ENCODE data around the gene NOTCH1.

The NOTCH1 gene

GRCh38 chr9:136474974-136475865, 70.6 kb downstream of the NOTCH1 start:
- DNase-seq (ENCODE audit: low read depth) = no peak
- no peak for TF ChIP-seq CTCF (IDR thresholded peaks at IDR 0.05; ENCODE audit: control insufficient read depth, insufficient read depth, low read depth, low read length, missing control alignments)
- no peak overlapping the region for H3K4me3 ChIP-seq (ENCODE audit: control insufficient read depth, low read depth, low read length)

GRCh38 chr9:136474021-136474640, 71.7 kb downstream of the NOTCH1 start:
- no peak for TF ChIP-seq CTCF (IDR thresholded peaks at IDR 0.05; ENCODE audit: control insufficient read depth, insufficient read depth, low read depth, low read length, missing control alignments)
- H3K4me3 ChIP-seq (ENCODE audit: control insufficient read depth, low read depth, low read length) = no peak overlapping the region
- DNase-seq (ENCODE audit: low read depth) = no peak

- no peak overlapping the region for H3K4me3 ChIP-seq (ENCODE audit: control insufficient read depth, low read depth, low read length)
- no peak for TF ChIP-seq CTCF (IDR thresholded peaks at IDR 0.05; ENCODE audit: control insufficient read depth, insufficient read depth, low read depth, low read length, missing control alignments)
- DNase-seq (ENCODE audit: low read depth) = no peak
These were observed 72.5 kb downstream of the NOTCH1 start for GRCh38 chr9:136473354-136473721.

GRCh38 chr9:136472640-136473353, 73.1 kb downstream of the NOTCH1 start:
- no peak for TF ChIP-seq CTCF (IDR thresholded peaks at IDR 0.05; ENCODE audit: control insufficient read depth, insufficient read depth, low read depth, low read length, missing control alignments)
- no peak for DNase-seq (ENCODE audit: low read depth)
- no peak overlapping the region for H3K4me3 ChIP-seq (ENCODE audit: control insufficient read depth, low read depth, low read length)

- no peak overlapping the region for H3K4me3 ChIP-seq (ENCODE audit: control insufficient read depth, low read depth, low read length)
- no peak for TF ChIP-seq CTCF (IDR thresholded peaks at IDR 0.05; ENCODE audit: control insufficient read depth, insufficient read depth, low read depth, low read length, missing control alignments)
- no peak for DNase-seq (ENCODE audit: low read depth)
These were observed 73.9 kb downstream of the NOTCH1 start for GRCh38 chr9:136471802-136472487.

GRCh38 chr9:136470792-136471469, 74.9 kb downstream of the NOTCH1 start:
- H3K4me3 ChIP-seq (ENCODE audit: control insufficient read depth, low read depth, low read length) = no peak overlapping the region
- TF ChIP-seq CTCF (IDR thresholded peaks at IDR 0.05; ENCODE audit: control insufficient read depth, insufficient read depth, low read depth, low read length, missing control alignments) = no peak
- no peak for DNase-seq (ENCODE audit: low read depth)

All from AG09309 (cell line).